DOHH2 (cell line): ENCODE data around the gene ACLY.

Source experiments
- H3F3A ChIP-seq: fragments of 200-600 bp; sonication (generic), shearing (Covaris generic); 2 replicates; pipeline ENCODE4 v1.6.0; 2016; ENCODE audit warnings: antibody characterized with exemption, mild to moderate bottlenecking; ENCODE audit not compliant: control insufficient read depth, insufficient read depth
- H3K27ac ChIP-seq: fragments of 200-600 bp; sonication (generic); 2 replicates; pipeline ENCODE4 v1.5.1; 2014; ENCODE audit warnings: low read depth, mild to moderate bottlenecking, low read length, moderate library complexity
- H3K27me3 ChIP-seq: fragments of 200-600 bp; sonication (generic); 2 replicates; pipeline ENCODE4 v1.6.1; 2014; ENCODE audit warnings: mild to moderate bottlenecking, low read length, mixed read lengths; ENCODE audit not compliant: control insufficient read depth
- H3K36me3 ChIP-seq: fragments of 200-600 bp; sonication (generic); 2 replicates; pipeline ENCODE4 v1.6.1; 2014; ENCODE audit warnings: mild to moderate bottlenecking, low read length, moderate library complexity, mixed read lengths; ENCODE audit not compliant: control insufficient read depth
- H3K4me1 ChIP-seq: fragments of 200-600 bp; sonication (generic); 2 replicates; pipeline ENCODE4 v1.6.1; 2014; ENCODE audit warnings: mild to moderate bottlenecking, low read length, mixed read lengths; ENCODE audit not compliant: control insufficient read depth
- H3K4me2 ChIP-seq: fragments of 200-600 bp; sonication (generic); 2 replicates; pipeline ENCODE4 v1.6.0; 2014; ENCODE audit warnings: mild to moderate bottlenecking, low read length, moderate library complexity
- H3K4me3 ChIP-seq: fragments of 200-600 bp; sonication (generic); 2 replicates; pipeline ENCODE4 v1.5.1; 2014; ENCODE audit warnings: mild to moderate bottlenecking, low read length, mixed read lengths
- H3K79me2 ChIP-seq: fragments of 200-600 bp; sonication (generic); 2 replicates; pipeline ENCODE4 v1.6.1; 2014; ENCODE audit warnings: mild to moderate bottlenecking, low read length, mixed read lengths; ENCODE audit not compliant: control insufficient read depth
- H3K9me2 ChIP-seq: fragments of 200-600 bp; sonication (generic); replicated peaks from 2 replicates; pipeline ENCODE4 v1.6.1; 2014; ENCODE audit warnings: mild to moderate bottlenecking, low read length, mixed read lengths; ENCODE audit not compliant: control insufficient read depth
- H3K9me3 ChIP-seq: fragments of 200-600 bp; sonication (generic); 2 replicates; pipeline ENCODE4 v1.6.1; 2014; ENCODE audit warnings: antibody characterized with exemption, low read length, mixed read lengths; ENCODE audit not compliant: control insufficient read depth, insufficient read depth
- H4K20me1 ChIP-seq: fragments of 200-600 bp; sonication (generic); 2 replicates; pipeline ENCODE4 v1.6.0; 2014; ENCODE audit warnings: low read depth, mild to moderate bottlenecking, antibody characterized with exemption, low read length, moderate library complexity; ENCODE audit not compliant: control insufficient read depth, insufficient read depth
- CTCF ChIP-seq: fragments of 200-600 bp; sonication (generic); IDR thresholded peaks from one replicate; pipeline ENCODE4 v1.5.1; 2014; ENCODE audit warnings: antibody characterized with exemption, mild to moderate bottlenecking, low read depth, low read length; ENCODE audit not compliant: poor library complexity, severe bottlenecking
- EZH2phosphoT487 ChIP-seq: fragments of 200-600 bp; sonication (generic); IDR thresholded peaks from 2 replicates; pipeline ENCODE4 v1.6.1; 2017; ENCODE audit warnings: borderline replicate concordance, mild to moderate bottlenecking, antibody characterized with exemption, low read length, moderate library complexity, mixed read lengths

ACLY gene

GRCh38 chr17:41957869-41958439, 39.2 kb upstream of the ACLY start:
- no peak overlapping the region for H3K27ac ChIP-seq
- no peaks in the 10 kb centered on the region for H3F3A ChIP-seq
- H3K9me3 ChIP-seq: no peaks in the 10 kb centered on the region
- no peak overlapping the region for H3K4me3 ChIP-seq
- H3K36me3 ChIP-seq: no peaks in the 10 kb centered on the region
- no peaks in the 10 kb centered on the region for H3K9me2 ChIP-seq
- no peaks in the 10 kb centered on the region for H4K20me1 ChIP-seq
- no peaks in the 10 kb centered on the region for H3K27me3 ChIP-seq
- peaks cover 12% of the 10 kb centered on the region for H3K4me1 ChIP-seq
- no peak overlapping the region for H3K4me2 ChIP-seq
- TF ChIP-seq EZH2phosphoT487 (no peak), CTCF (no peak)
- no peaks in the 10 kb centered on the region for H3K79me2 ChIP-seq

- Histone ChIP-seq H3K36me3 (no peaks in the 10 kb centered on the region), H3K9me3 (no peaks in the 10 kb centered on the region), H3K4me3 (no peak overlapping the region), H3K27me3 (no peaks in the 10 kb centered on the region), H3K27ac (no peak overlapping the region), H3K9me2 (no peaks in the 10 kb centered on the region), H3K4me1 (peaks cover 6% of the 10 kb centered on the region), H4K20me1 (no peaks in the 10 kb centered on the region), H3K4me2 (no peak overlapping the region), H3K79me2 (no peaks in the 10 kb centered on the region), H3F3A (no peaks in the 10 kb centered on the region)
- no peak for TF ChIP-seq CTCF
- TF ChIP-seq EZH2phosphoT487: no peak
Observed at GRCh38 chr17:41957031-41957868, 38.5 kb upstream of the ACLY start.

GRCh38 chr17:41956522-41956921, 37.8 kb upstream of the ACLY start:
- H3K4me2 ChIP-seq: no peak overlapping the region
- H3K9me2 ChIP-seq: no peaks in the 10 kb centered on the region
- H3K4me1 ChIP-seq: no peaks in the 10 kb centered on the region; the same call in 1 of the 2 replicates
- no peaks in the 10 kb centered on the region for H3K9me3 ChIP-seq
- H3F3A ChIP-seq: no peaks in the 10 kb centered on the region
- no peaks in the 10 kb centered on the region for H3K79me2 ChIP-seq
- TF ChIP-seq CTCF: no peak
- TF ChIP-seq EZH2phosphoT487: no peak
- no peaks in the 10 kb centered on the region for H4K20me1 ChIP-seq
- no peaks in the 10 kb centered on the region for H3K27me3 ChIP-seq
- no peaks in the 10 kb centered on the region for H3K36me3 ChIP-seq
- H3K27ac ChIP-seq: no peak overlapping the region
- H3K4me3 ChIP-seq: no peak overlapping the region
